Femur (tissue), 1 donor: Measurements from ENCODE around the gene FBXL5.

Source experiments
- DNase-seq: peaks from one replicate; pipeline ENCODE4 v3.0.0-alpha.2; 2017

Gene FBXL5

GRCh38 chr4:15675356-15675755, 20.2 kb upstream of the FBXL5 start:
- DNase-seq = no peak

- no peak for DNase-seq
Observed at GRCh38 chr4:15674926-15675325, 19.8 kb upstream of the FBXL5 start.

GRCh38 chr4:15674046-15674445, 18.9 kb upstream of the FBXL5 start:
- no peak for DNase-seq

- DNase-seq = no peak
Observed at GRCh38 chr4:15673337-15673736, 18.2 kb upstream of the FBXL5 start.

GRCh38 chr4:15672101-15672500, 16.9 kb upstream of the FBXL5 start:
- DNase-seq = no peak

GRCh38 chr4:15670576-15670975, 15.4 kb upstream of the FBXL5 start:
- DNase-seq = no peak

GRCh38 chr4:15668566-15669435, 13.6 kb upstream of the FBXL5 start:
- DNase-seq = no peak

- DNase-seq = no peak
Observed at GRCh38 chr4:15667006-15667405, 11.8 kb upstream of the FBXL5 start.

- no peak for DNase-seq
Observed at GRCh38 chr4:15665753-15666365, 10.7 kb upstream of the FBXL5 start.

- no peak for DNase-seq
Observed at GRCh38 chr4:15659768-15660570, 4.8 kb upstream of the FBXL5 start.

GRCh38 chr4:15658781-15659180, 3.6 kb upstream of the FBXL5 start:
- no peak for DNase-seq

- DNase-seq = no peak
Observed at GRCh38 chr4:15658136-15658770, 3.1 kb upstream of the FBXL5 start.

- DNase-seq = no peak
Observed at GRCh38 chr4:15657366-15657765, 2.2 kb upstream of the FBXL5 start.

GRCh38 chr4:15656038-15656470, 897 bp upstream of the FBXL5 start:
- no peak for DNase-seq

GRCh38 chr4:15654593-15655222, 449 bp downstream of the FBXL5 start:
- DNase-seq = peak; percentile 51

GRCh38 chr4:15653864-15654592, 1.1 kb downstream of the FBXL5 start:
- peak; percentile 31 for DNase-seq

- no peak for DNase-seq
Observed at GRCh38 chr4:15653420-15653819, 1.7 kb downstream of the FBXL5 start.

- DNase-seq = no peak
Observed at GRCh38 chr4:15652841-15653240, 2.3 kb downstream of the FBXL5 start.

- no peak for DNase-seq
Observed at GRCh38 chr4:15652191-15652590, 3.0 kb downstream of the FBXL5 start.

GRCh38 chr4:15651676-15652075, 3.5 kb downstream of the FBXL5 start:
- no peak for DNase-seq

GRCh38 chr4:15649914-15650545, 5.1 kb downstream of the FBXL5 start:
- DNase-seq = peak; percentile 24
